GM20000 (cell line): Measurements from ENCODE around the gene PYGO2.
"Not testable (repeated sequence)": the region's sequence is repeated elsewhere in the genome, so short reads cannot be mapped to it uniquely, and the experiment has no call there.

Experiments
- DNase-seq: peaks from one replicate; pipeline ENCODE4 v3.0.0; 2012; ENCODE audit warnings: low spot score
- CTCF ChIP-seq: IDR thresholded peaks from 2 replicates; pipeline ENCODE4 v1.5.1; 2012; ENCODE audit warnings: mild to moderate bottlenecking, control low read depth; ENCODE audit errors: extremely low read depth, missing control alignments

Gene PYGO2

GRCh38 chr1:154992721-154993571 lies 31.4 kb upstream of the PYGO2 start:
- no peak for TF ChIP-seq CTCF
- DNase-seq = no peak

GRCh38 chr1:154990276-154990675 lies 28.7 kb upstream of the PYGO2 start:
- TF ChIP-seq CTCF = no peak

DNA sequence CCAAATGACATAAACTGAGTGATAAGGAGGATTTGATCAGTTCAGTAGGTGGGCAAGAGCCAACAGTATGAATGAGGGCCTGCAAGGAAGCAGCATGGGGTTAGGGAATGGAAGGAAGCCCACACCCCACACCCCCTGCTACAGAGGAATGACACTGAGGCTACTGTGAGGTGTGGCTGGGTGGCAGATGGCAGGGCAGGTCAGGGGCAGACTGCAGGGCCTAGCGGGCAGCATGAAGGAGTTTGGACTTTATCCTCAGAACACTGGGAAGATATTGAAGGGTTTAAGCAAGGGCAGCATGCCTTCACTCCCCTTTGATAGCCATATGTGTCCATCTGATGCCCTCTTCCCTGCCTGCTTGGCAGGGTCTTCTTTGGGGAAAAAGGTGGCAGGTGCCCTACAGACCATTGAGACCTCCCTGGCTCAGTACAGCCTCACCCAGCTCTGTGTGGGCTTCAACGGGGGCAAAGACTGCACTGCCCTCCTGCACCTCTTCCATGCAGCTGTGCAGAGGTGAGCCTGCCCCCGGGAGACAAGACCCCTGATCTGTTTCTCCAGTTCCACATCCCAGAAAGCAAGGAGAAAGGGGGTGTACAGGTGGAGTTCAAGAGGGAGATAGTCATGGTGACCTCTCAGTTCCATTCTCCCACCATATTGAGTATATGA lies 27.7 kb upstream of the PYGO2 start:
- no peak for DNase-seq
- no peak for TF ChIP-seq CTCF

More at GRCh38 chr1:154990276-154990675, 28.7 kb upstream of the PYGO2 start:
- no peak for DNase-seq

- no peak for TF ChIP-seq CTCF
- no peak for DNase-seq
Measured at GRCh38 chr1:154988058-154988954, 26.7 kb upstream of the PYGO2 start.

DNA sequence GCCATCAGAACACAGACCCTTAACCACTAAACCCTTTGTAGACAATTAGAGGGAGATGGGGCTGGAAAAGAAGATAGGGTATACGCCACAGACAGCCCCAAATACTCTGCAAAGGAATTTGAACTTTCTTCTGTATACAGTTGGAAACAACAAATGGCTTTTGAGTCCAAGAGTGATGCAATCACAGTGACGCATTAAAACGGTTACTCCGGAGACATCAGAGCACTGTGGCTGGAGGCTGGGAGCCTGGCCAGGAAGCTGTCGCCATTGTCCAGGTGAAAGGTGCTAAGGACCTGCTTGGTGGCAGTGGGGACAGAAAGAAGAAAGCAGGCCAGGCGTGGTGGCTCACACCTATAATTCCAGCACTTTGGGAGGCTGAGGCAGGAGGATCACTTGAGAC lies 25.7 kb upstream of the PYGO2 start:
- TF ChIP-seq CTCF = no peak
- DNase-seq = no peak

- DNase-seq = not testable (repeated sequence)
Measured at GRCh38 chr1:154986736-154987135, 25.2 kb upstream of the PYGO2 start.

- DNase-seq = no peak
- no peak for TF ChIP-seq CTCF
Measured at GRCh38 chr1:154983776-154984466, 22.3 kb upstream of the PYGO2 start.
